ENCODE data around the gene DNAH10.

DNA sequence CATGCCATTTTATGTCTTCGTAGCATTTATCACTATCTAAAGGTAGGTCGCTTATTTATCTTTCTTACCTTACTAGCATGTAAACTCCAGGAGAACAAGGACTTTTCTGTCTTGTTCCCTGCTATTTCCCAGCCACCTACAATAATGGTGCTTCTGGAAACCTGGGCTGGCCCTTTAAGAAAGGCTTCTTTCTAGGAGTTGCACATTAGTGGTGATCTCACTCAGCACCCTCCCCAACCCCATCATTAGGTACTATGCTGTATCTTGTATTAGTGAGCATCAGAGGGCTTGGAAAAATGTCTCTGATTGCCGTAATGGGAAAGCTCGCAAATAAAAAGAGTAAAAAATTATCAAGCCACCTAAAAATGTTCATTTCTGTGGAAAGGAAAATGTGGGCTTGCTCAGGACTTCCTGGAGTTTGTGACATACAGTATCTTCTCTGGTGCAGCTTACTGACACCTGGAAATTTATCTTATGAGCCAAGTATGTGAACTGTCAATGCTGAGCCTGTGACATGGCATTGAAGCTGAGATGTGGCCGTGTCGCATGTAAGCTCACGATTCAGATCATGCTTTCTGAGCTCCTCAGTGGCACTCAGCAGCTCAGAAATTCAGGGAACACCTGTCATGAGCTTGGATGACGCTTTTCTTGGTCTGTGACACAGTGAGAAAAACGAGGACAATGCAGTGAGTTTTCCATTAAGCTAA is 198.1 kb downstream of the DNAH10 start:
- TF ChIP-seq, protein P1, sequence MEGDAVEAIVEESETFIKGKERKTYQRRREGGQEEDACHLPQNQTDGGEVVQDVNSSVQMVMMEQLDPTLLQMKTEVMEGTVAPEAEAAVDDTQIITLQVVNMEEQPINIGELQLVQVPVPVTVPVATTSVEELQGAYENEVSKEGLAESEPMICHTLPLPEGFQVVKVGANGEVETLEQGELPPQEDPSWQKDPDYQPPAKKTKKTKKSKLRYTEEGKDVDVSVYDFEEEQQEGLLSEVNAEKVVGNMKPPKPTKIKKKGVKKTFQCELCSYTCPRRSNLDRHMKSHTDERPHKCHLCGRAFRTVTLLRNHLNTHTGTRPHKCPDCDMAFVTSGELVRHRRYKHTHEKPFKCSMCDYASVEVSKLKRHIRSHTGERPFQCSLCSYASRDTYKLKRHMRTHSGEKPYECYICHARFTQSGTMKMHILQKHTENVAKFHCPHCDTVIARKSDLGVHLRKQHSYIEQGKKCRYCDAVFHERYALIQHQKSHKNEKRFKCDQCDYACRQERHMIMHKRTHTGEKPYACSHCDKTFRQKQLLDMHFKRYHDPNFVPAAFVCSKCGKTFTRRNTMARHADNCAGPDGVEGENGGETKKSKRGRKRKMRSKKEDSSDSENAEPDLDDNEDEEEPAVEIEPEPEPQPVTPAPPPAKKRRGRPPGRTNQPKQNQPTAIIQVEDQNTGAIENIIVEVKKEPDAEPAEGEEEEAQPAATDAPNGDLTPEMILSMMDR (IDR thresholded peaks at IDR 0.05) = no peak
- TF ChIP-seq POLR2A (IDR thresholded peaks at IDR 0.05) = no peak
